Stomach (tissue), 4 donors: ENCODE measurements around the gene QPCT.

Experiments
- CTCF ChIP-seq, 7 experiments: fragments of 450-650 bp in 4 of 7; fragments of 200-600 bp in 3 of 7; sonication (generic) in 3 of 7; IDR thresholded peaks; one replicate each; pipeline ENCODE4 v1.5.1; 2016 to 2019; ENCODE audit warnings: antibody characterized with exemption in 7 of 7, control low read depth in 2 of 7, mild to moderate bottlenecking in 1 of 7
- POLR2A ChIP-seq, 4 donors: fragments of 450-650 bp; IDR thresholded peaks; one replicate each; pipeline ENCODE4 v1.6.1; 2016; ENCODE audit warnings: antibody characterized with exemption in 4 of 4, control low read depth in 2 of 4, mild to moderate bottlenecking in 1 of 4, moderate library complexity in 1 of 4

GRCh38 chr2:37340637-37341036 lies 3.8 kb upstream of the QPCT start:
- TF ChIP-seq CTCF (IDR thresholded peaks at IDR 0.05), result no peak
- TF ChIP-seq POLR2A (IDR thresholded peaks at IDR 0.05), result no peak
